ENCODE measurements around the gene PYDC1. TPM values are rescaled to one million over a fixed set of nuclear protein-coding genes. Genes with fewer than 3 reads are reported as not detected.

Gene PYDC1
- total RNA-seq, 3 donors from 2014 or later: not detected

DNA sequence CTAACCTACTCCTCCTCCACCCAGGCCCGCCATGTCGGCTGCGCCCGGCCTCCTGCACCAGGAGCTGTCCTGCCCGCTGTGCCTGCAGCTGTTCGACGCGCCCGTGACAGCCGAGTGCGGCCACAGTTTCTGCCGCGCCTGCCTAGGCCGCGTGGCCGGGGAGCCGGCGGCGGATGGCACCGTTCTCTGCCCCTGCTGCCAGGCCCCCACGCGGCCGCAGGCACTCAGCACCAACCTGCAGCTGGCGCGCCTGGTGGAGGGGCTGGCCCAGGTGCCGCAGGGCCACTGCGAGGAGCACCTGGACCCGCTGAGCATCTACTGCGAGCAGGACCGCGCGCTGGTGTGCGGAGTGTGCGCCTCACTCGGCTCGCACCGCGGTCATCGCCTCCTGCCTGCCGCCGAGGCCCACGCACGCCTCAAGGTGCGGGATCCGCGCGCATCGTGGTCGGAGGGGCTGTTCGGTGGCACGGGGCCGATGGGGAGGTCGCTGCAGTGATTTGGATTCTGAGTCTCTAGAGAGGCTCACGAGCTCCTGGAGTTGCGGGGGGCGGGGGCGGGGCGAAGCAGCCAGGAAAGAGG is 2.1 kb downstream of the PYDC1 start:
- Histone ChIP-seq H3K36me3 (no peaks in the 10 kb centered on the region), H3K4me1 (peaks cover 0 to 7% of the 10 kb centered on the region in 2 donors), H3K27me3 (peaks cover 4 to 25% of the 10 kb centered on the region in 2 donors), H3K4me3 (peak overlapping the region; percentile 41 to 71 (median 55)), H3K27ac (no peak overlapping the region), H3K9me3 (no peaks in the 10 kb centered on the region)
- no peak for TF ChIP-seq POLR2AphosphoS5 (IDR thresholded peaks at IDR 0.05)
- TF ChIP-seq, protein P1, sequence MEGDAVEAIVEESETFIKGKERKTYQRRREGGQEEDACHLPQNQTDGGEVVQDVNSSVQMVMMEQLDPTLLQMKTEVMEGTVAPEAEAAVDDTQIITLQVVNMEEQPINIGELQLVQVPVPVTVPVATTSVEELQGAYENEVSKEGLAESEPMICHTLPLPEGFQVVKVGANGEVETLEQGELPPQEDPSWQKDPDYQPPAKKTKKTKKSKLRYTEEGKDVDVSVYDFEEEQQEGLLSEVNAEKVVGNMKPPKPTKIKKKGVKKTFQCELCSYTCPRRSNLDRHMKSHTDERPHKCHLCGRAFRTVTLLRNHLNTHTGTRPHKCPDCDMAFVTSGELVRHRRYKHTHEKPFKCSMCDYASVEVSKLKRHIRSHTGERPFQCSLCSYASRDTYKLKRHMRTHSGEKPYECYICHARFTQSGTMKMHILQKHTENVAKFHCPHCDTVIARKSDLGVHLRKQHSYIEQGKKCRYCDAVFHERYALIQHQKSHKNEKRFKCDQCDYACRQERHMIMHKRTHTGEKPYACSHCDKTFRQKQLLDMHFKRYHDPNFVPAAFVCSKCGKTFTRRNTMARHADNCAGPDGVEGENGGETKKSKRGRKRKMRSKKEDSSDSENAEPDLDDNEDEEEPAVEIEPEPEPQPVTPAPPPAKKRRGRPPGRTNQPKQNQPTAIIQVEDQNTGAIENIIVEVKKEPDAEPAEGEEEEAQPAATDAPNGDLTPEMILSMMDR (IDR thresholded peaks at IDR 0.05): no peak
- TF ChIP-seq POLR2A (IDR thresholded peaks at IDR 0.05): no peak
- DNase-seq (ENCODE audit: low spot score in 2 of 2): no peak
- intact Hi-C loops (cut with DNase I; ENCODE audit: low total_unique reads): no loop called here

DNA sequence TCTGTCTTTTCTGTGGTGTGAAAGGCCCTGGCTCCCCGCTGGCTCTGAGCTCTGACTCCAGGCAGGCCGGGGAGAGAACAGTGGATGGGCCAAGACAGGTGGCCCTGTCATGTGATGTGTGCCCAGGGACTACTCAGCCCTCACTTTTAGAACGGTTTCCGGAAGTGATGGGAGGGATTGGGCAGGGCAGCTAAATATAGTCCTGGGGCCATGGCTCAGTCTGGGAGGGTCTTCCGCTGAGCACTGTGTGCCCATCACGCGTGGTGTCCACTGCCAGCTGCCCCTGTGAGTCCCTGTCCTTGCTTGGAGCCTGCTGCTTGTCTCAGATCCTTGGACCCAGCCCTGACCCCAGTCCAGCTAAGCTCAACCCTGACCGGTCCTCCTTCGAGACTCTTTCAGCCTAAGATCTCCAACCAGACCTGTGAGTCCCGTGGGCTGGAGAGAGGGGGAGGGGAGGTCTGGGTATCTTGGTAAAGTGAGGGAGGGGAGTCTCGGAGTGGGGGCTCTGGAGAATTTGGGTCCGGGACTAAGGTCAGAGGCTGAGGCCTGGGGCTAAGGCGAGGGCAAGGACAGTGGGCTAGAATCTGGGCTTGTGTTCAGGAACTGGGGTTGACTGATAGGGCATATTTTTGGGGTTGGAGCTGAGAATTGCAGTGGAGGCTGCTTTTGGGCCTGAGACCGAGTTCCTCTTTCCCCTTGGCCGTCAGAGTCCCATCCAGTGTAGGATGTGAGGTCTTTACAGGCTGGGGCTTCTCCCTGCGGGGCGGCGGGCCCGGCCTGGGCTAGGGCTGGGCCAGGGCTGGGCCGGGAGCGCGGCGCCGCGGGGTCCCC is 2.8 kb downstream of the PYDC1 start, which contains the start of gene TRIM72:
TRIM72 (plus strand) TSS at position 243 of the 831 bp plus-strand sequence. CDS start 620 bp downstream, outside the sequence.
- Histone ChIP-seq H3K27ac (no peak within 1 kb of the TSS), H3K9me3 (no peaks in the 10 kb centered on the region), H3K36me3 (no peaks in the 10 kb centered on the region), H3K4me3 (peak within 1 kb of the TSS; percentile 41 to 71 (median 55)), H3K4me1 (peaks cover 0 to 7% of the 10 kb centered on the region in 2 donors), H3K27me3 (peaks cover 4 to 25% of the 10 kb centered on the region in 2 donors)
- intact Hi-C loops (cut with DNase I; ENCODE audit: low total_unique reads): no loop called here
- TF ChIP-seq POLR2AphosphoS5 (IDR thresholded peaks at IDR 0.05): no peak
- TF ChIP-seq, protein P1 (IDR thresholded peaks at IDR 0.05): no peak
- TF ChIP-seq POLR2A (IDR thresholded peaks at IDR 0.05): no peak
- no peak for DNase-seq (ENCODE audit: low spot score in 2 of 2)

DNA sequence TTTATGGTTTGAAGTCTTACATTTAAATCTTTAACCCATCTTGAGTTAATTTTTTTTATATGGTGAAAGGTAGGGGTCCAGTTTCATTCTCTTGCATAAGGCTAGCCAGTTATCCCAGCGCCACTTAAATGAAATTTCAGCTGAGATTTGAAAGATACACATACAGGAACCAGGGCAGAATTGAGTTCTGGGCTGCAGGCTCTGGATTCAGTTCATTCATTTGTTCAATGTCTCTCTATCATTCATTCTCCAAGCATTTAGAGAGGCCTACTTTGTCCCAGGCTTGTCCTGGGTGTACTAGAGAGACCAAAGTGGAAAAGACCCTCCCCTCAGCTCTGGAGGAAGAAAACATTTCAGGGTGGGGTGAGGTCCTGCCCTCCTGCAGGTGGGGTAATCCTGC is 3.6 kb downstream of the PYDC1 start:
- TF ChIP-seq, protein P1 (IDR thresholded peaks at IDR 0.05): no peak
- TF ChIP-seq POLR2AphosphoS5 (IDR thresholded peaks at IDR 0.05) (no peak), POLR2A (IDR thresholded peaks at IDR 0.05) (no peak)
- Histone ChIP-seq H3K9me3 (no peaks in the 10 kb centered on the region), H3K4me3 (no peak overlapping the region), H3K27me3 (peaks cover 4 to 18% of the 10 kb centered on the region in 2 donors), H3K27ac (no peak overlapping the region), H3K36me3 (no peaks in the 10 kb centered on the region), H3K4me1 (peaks cover 0 to 7% of the 10 kb centered on the region in 2 donors)
- intact Hi-C loops (cut with DNase I; ENCODE audit: low total_unique reads): no loop called here
- no peak for DNase-seq (ENCODE audit: low spot score in 2 of 2)

DNA sequence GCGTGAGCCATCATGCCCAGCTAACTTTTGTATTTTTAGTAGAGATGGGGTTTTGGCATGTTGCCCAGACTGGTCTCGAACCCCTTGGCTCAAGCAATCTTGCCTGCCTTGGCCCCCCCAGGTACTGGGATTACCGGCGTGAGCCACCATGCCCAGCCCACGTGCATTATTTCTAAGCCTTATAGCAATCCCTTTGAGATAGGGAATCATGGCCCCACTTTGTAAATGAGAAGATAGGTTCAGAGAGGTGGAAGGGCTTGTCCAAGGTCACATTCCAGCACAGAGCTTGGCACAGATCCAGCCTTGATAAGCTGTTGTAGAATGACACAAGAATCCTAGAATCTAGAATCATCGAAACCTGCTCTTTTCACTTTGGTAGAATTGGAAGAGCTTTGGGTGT is 10.2 kb downstream of the PYDC1 start:
- no peak for TF ChIP-seq POLR2AphosphoS5 (IDR thresholded peaks at IDR 0.05)
- no peak overlapping the region for H3K27ac ChIP-seq
- H3K27me3 ChIP-seq: no peaks in the 10 kb centered on the region
- no peaks in the 10 kb centered on the region for H3K36me3 ChIP-seq
- H3K4me1 ChIP-seq: peaks cover 0 to 3% of the 10 kb centered on the region in 2 donors
- H3K9me3 ChIP-seq: no peaks in the 10 kb centered on the region
- intact Hi-C loops (cut with DNase I; ENCODE audit: low total_unique reads): no loop called here
- no peak for DNase-seq (ENCODE audit: low spot score in 2 of 2)
- H3K4me3 ChIP-seq: no peak overlapping the region

DNA sequence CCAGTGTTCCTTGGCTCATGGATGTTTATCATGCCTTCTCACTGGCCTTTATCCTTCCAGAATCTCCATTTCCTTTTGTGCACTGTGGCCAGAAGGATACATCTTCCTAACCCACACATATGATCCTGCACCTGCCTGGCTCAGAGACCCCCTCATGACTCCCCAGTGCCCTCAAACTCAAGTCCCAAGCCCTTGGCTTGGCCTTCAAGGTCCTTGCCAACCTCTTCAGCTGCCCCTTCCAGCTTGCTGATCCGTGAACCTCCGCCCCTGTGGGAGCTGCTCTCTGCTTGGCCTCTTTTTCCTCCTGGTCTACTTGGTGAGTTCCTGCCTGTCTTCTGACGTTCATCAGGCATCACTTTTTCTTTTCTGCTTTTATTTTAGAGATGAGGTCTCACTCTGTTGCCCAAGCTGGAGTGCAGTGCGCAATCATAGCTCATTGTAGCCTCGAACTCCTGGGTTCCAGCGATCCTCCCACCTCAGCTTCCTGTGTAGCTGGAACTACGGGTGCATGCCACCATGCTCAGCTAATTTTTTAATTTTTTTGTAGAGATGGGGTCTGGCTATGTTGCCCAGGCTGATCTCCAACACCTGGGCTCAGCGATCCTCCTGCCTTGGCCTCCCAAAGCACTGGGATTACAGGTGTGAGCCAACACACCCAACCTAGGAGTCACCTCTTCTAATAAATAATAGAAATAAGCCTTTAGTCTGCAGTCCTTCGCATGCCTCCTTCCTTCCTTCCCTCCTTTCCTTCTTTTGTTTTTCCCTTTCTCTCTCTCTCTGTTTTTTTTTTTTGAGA is 11.9 kb downstream of the PYDC1 start:
- H3K27ac ChIP-seq: no peak overlapping the region
- no peaks in the 10 kb centered on the region for H3K36me3 ChIP-seq
- no peak for DNase-seq (ENCODE audit: low spot score in 2 of 2)
- intact Hi-C loops (cut with DNase I; ENCODE audit: low total_unique reads): no loop called here
- H3K4me1 ChIP-seq: peaks cover 8% of the 10 kb centered on the region in 2 donors
- H3K27me3 ChIP-seq: no peaks in the 10 kb centered on the region
- H3K9me3 ChIP-seq: no peaks in the 10 kb centered on the region
- no peak overlapping the region for H3K4me3 ChIP-seq
- no peak for TF ChIP-seq POLR2A (IDR thresholded peaks at IDR 0.05)
- TF ChIP-seq POLR2AphosphoS5 (IDR thresholded peaks at IDR 0.05): no peak
- TF ChIP-seq, protein P1 (IDR thresholded peaks at IDR 0.05): no peak

Data from breast epithelium (tissue), 4 donors.